K562 (cell line): ENCODE results near the gene TSPAN18.

Experiments used
- KLF16 ChIP-seq: IDR thresholded peaks from 2 replicates; pipeline ENCODE4 v1.6.1; 2016; ENCODE audit warnings: antibody characterized with exemption
- NCOA4 ChIP-seq: fragments of 450-650 bp; IDR thresholded peaks from 2 replicates; pipeline ENCODE4 v1.6.1; 2018; ENCODE audit warnings: mild to moderate bottlenecking; ENCODE audit not compliant: partially characterized antibody
- SMARCA4 ChIP-seq: fragments of 450-650 bp; IDR thresholded peaks from 2 replicates; pipeline ENCODE4 v1.6.1; 2016
- SREBF2 ChIP-seq: sonication (generic); formaldehyde crosslinking; IDR thresholded peaks from 2 replicates; pipeline ENCODE4 v1.4.0; 2020; ENCODE audit warnings: mild to moderate bottlenecking, missing genetic modification reagents
- THRAP3 ChIP-seq: fragments of 450-650 bp; IDR thresholded peaks from 2 replicates; pipeline ENCODE4 v1.6.1; 2016; ENCODE audit warnings: mild to moderate bottlenecking, inconsistent platforms, borderline replicate concordance
- XRCC4 ChIP-seq: IDR thresholded peaks from one replicate; pipeline ENCODE4 v1.6.1; 2011; ENCODE audit not compliant: insufficient read depth, insufficient read length; ENCODE audit errors: extremely low read depth
- TF ChIP-seq, protein P1 (sequence below), 2 experiments: fragments of 450-650 bp in 1 of 2; sonication (generic) in 1 of 2; formaldehyde crosslinking in 1 of 2; IDR thresholded peaks in 1 of 2; conservative IDR thresholded peaks in 1 of 2; 2 replicates each; pipeline versions ENCODE4 v1.6.1 to v1.8.1; 2016 to 2023; ENCODE audit warnings: mild to moderate bottlenecking in 2 of 2, moderate library complexity in 2 of 2, inconsistent platforms in 1 of 2, missing genetic modification reagents in 1 of 2
- TF ChIP-seq, protein P2 (sequence below): fragments of 450-650 bp; IDR thresholded peaks from 2 replicates; pipeline ENCODE4 v1.6.1; 2018; ENCODE audit not compliant: partially characterized antibody

- TF ChIP-seq, protein P1, sequence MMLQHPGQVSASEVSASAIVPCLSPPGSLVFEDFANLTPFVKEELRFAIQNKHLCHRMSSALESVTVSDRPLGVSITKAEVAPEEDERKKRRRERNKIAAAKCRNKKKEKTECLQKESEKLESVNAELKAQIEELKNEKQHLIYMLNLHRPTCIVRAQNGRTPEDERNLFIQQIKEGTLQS (IDR thresholded peaks at IDR 0.05): no peak
- TF ChIP-seq, protein P1 (CRISPR knock-in tag; conservative IDR thresholded peaks at IDR 0.05): no peak
- no peak for TF ChIP-seq SMARCA4
- no peak for TF ChIP-seq SREBF2
- no peak for TF ChIP-seq XRCC4
- TF ChIP-seq NCOA4: no peak
- TF ChIP-seq, protein P2, sequence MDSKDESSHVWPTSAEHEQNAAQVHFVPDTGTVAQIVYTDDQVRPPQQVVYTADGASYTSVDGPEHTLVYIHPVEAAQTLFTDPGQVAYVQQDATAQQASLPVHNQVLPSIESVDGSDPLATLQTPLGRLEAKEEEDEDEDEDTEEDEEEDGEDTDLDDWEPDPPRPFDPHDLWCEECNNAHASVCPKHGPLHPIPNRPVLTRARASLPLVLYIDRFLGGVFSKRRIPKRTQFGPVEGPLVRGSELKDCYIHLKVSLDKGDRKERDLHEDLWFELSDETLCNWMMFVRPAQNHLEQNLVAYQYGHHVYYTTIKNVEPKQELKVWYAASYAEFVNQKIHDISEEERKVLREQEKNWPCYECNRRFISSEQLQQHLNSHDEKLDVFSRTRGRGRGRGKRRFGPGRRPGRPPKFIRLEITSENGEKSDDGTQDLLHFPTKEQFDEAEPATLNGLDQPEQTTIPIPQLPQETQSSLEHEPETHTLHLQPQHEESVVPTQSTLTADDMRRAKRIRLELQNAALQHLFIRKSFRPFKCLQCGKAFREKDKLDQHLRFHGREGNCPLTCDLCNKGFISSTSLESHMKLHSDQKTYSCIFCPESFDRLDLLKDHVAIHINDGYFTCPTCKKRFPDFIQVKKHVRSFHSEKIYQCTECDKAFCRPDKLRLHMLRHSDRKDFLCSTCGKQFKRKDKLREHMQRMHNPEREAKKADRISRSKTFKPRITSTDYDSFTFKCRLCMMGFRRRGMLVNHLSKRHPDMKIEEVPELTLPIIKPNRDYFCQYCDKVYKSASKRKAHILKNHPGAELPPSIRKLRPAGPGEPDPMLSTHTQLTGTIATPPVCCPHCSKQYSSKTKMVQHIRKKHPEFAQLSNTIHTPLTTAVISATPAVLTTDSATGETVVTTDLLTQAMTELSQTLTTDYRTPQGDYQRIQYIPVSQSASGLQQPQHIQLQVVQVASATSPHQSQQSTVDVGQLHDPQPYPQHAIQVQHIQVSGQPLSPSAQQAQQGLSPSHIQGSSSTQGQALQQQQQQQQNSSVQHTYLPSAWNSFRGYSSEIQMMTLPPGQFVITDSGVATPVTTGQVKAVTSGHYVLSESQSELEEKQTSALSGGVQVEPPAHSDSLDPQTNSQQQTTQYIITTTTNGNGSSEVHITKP: no peak
- TF ChIP-seq KLF16: no peak
- TF ChIP-seq THRAP3: no peak
Observed at GRCh38 chr11:44774731-44775130, 48.0 kb downstream of the TSPAN18 start.
